ENCODE measurements around the gene PLXDC2.

PLXDC2 gene

DNA sequence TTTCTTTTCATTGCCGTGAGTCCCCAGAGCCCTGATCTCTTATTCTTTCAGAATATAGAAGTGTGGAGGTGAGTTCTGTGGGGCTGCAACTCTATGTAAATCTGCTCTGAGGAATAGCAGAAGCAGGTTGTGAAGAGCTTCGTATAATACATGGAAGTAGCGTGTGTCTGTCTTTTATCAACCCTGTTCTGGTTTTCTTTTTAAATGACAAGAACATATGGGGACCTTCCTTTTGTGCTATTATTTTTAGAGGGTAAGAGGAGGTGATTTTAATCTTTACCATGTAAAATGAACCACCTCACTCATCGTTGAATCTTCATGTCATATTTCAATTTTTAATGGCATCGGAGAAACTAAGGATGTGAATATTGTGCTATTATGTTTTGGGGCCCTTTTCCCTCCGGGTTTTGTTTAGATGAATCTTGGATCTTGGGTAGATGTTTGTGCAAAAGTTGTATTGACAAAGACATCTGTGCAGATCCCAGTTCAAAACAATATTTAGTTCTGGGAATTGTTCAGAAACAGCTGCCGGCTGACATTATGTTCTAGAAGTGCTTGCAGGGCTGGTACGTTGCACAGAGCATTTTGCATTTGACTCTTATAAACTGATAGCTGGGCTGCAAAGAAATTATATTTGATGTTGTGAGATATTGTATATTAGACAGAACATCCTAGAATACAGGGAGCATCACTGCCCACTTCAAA, 46.7 kb downstream of the PLXDC2 start:
- no peak for FAIRE-seq

DNA sequence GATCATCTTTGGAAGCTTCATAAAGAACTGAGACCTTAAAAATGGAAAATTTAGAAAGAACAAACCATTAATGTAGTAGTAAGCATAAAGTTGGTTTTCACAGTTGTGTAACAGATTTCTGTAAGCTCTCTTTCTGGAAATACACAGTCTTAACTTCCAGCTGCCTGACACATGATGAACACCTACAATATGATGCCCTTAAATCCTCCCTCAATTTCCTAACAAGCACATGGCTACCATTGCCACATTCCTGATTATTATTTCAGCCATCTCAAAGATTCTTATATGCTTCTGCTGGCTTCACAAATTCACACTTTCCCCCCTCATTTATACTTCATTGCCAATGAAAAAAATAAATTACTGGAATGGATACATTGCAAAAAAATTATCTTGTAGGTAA, 49.4 kb downstream of the PLXDC2 start:
- FAIRE-seq = no peak

DNA sequence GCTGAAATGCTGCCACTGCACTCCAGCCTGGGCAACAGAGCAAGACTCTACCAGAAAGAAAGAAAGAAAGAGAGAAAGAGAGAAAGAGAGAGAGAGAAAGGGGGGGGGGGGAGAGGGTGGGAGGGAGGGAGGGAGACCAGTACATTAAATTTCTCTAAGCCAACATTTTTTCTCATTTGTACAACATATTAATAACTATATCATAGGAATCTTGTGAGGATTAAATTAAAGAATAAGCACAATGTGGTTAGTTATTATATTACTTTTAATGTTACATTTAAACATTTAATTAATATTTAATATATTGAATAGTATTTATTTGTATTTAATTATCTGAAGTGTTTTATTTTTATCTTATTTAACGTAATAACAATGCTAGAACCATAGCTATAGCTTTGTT, 53.1 kb downstream of the PLXDC2 start:
- FAIRE-seq = no peak

DNA sequence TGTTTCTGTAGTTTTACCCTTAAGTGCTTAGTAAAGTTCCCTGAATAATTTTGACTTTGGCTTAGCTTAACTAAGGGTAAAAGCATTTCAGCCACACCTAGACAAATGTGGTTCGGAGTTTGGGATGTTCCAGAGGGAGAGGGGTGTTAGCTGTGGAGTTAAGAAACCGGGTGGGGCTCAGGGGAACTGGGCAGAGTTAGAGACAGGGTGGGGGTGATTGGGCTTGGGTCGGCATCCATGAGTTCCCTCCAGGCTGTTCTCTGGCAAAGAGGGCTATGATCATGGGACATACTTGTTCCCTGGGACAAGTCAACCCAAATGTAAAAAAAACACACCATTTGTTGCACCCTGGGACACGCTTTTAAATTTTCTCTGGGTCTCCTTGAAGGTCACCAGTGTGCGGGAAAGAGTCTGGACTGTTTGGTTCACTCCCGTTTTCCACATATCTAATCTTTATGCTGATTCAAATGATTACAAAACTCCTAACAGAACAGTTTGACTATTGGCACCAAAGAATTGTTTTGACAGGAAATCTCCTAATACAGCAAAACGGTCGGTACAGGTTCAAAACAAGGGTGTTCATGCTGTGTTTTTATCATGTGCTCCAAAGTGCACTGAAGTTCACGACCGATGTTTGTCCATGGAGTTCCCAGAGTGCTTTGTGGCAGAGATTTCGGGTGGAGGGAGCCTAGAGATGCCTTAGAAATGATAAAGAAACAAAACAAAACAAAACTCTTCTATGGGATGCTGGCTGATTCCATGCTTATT, 56.5 kb downstream of the PLXDC2 start:
- no peak for FAIRE-seq

DNA sequence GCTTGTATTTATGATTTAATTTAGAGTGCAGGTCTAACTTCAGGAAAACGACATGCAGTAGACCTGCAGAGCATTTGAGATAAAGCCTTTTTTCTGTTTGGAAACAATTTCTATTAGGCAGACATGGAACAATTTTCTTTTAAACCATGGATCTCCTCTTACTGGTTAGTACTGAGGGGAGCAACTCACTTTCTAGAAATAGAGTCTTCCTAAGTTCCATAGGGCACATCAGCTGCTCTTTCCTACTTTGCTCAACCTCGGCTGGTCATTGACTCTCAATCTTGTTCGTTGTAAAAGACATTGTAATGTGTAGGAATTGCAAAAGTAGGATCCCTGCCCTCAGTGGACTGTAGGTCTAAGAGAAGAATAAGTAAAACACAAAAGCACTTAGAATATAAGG, 58.0 kb downstream of the PLXDC2 start:
- no peak for FAIRE-seq

DNA sequence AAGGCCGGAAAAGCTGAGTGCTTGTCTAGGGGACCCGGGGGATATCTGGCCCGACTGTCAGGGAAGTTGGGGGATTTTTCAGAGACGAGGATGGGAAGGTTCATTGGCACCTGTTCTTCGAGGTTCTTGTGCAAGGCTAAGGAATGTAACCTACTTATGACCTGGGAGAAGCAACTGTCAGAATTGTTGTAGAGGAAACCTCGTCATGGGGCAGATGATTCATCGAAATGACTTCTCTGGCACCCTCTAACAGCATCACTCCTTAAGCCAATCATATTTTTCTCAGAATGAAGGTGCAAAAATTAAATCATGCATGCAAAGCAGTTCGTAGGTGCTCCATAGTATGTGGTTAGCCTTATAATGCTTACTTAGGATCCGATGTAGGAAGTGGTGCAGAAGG, 58.6 kb downstream of the PLXDC2 start:
- no peak for FAIRE-seq

DNA sequence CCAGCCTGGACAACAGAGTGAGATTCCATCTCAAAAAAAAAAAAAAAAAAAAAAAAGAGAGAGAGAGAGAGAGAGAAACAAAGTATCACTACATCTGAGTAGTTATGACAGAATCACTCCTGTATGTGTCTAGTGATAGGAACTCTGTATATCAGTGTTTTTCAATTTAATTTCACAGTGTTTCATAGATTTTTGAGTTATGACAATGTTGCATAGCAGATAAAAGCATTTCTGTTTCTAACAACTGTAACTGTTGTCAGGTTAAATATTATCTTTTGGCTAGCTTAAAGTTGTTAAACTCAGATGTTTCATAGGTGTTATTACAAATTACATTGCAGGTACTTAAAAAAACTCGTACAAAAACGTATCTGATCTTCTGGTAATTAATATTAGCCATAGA, 60.3 kb downstream of the PLXDC2 start:
- no peak for FAIRE-seq

DNA sequence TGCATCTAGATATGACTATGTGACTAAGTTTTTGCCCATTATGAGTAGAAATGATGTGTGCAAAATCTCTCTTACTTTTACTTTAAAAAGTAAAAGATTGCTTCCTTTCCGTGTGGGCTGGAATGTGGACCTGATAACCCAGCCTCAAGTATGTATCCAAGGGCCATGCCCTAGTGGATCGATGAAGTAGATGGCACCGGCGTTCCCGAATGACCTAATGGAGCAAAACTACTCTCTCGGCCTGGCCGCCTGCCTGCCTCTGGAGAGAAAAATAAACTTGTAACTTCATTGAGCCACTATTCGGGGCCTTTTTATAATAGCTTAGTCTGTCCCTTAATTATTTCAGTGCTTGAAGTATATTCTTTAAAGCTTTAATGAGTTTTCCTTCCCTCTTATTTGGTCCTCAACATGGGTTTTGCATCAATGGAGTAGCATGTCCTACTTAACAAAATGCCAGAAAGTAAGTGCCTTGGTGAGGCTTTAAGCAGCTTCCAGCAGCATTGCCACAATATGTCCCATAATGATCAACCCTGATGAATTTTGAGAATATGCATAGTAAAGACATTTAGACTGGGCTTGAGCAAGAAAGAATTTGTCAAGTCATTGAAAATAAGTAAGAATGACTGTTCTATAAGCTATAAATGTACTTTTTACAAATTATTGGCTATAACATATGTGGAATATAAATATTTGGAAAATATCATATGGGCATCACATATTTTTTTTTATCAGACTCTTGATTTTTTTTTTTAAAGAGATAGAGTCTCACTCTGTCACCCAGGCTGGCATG, 61.4 kb downstream of the PLXDC2 start:
- no peak for FAIRE-seq

DNA sequence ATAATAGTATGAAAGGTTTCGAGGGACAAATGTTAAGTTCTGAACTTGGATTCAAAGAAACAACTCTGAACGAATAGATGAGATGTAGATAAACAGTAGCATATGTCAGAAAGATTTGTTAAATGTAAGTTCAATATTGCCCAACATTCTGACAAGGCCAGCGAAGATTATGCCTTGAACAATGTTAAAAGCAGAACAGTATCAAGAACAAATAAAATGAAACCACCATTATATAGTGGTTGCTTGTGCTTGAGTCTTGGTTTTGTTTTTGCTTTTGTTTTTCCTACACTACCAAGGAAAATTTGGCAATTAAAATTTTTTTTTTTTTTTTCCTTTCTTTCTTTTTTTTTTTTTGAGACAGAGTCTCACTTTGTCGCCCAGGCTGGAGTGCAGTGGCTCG, 66.4 kb downstream of the PLXDC2 start:
- no peak for FAIRE-seq

DNA sequence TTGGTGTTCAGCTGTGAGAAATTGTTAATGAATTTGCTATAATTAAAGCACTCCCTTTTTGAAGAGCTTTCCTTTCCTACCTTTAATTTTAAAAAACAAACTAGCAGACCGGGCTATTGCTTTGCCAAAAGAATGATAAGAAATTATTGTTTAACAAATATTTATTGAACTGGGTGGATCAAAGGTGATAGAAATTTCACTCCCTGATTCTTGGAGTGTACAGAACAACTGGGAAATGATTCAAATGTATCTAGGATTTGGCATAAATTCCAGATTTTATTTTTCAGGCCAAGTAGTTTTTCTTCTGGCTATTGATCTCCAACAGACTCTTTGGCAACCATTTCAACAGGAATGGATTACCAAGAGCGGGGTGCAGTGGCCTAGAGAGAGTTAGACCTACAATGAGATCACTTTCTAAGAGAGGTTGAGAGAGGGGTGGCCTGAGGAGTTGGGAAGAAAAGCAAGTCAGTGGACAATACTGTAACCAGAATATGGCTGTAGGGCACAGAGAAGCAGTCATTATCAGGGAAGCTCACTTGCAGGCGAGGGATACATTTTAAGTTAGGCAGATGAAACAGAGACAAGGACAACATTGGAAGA, 71.9 kb downstream of the PLXDC2 start:
- no peak for FAIRE-seq

DNA sequence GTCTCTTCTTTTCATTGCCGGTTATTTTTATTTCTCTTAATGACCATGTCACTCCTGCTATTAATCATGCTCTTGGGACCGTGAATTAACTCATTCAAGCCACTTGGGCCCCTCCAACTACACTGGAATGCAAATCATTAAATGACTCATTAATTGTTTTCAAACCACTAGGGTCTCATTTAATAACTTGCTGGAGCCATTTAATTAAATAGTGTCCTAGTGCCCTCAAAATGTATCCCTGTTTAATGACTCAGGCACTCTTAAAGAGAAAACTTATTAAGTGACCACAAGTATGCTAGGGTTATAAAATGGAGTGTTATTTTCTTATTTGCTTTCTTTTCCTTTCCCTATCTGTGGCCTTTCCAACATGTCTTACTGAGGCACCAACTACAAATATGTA, 73.0 kb downstream of the PLXDC2 start:
- FAIRE-seq = no peak

DNA sequence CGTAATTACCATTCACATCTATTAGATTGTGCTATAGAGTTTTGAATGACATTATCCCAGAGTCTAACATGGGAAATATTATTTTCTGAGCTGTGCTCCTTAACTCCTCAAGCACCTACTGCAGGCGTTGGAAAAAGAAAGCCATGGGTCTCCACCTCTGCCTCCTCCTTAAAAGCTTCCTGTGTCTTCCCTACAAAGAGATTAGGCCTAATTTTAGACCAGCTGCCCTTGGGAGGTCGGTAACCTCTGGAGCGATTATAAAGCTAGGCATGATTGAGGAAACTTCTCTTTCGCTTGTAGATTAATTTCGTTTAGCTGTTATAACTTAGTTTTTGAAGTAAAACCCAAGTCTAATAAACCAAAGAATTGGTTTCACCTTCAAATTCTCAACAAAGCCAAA, 75.2 kb downstream of the PLXDC2 start:
- no peak for FAIRE-seq

DNA sequence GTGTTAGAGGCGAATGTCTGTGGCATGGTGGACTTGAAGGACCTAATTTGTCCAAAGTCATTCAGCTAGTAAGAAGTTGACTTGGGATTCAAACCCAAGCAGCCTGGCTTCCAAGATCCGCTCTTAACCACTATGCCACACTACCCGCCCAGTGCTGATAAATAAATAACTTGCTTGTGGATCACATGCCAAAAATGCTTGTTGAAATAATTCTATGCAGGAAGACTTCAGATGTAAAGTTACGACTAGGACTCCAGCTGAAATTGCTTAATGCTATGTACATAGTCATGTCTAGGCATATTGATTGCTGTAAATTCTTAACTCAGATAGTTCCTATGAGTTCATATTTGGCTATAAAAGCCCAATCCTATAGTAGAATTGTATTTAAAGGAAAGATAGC, 76.0 kb downstream of the PLXDC2 start:
- no peak for FAIRE-seq

DNA sequence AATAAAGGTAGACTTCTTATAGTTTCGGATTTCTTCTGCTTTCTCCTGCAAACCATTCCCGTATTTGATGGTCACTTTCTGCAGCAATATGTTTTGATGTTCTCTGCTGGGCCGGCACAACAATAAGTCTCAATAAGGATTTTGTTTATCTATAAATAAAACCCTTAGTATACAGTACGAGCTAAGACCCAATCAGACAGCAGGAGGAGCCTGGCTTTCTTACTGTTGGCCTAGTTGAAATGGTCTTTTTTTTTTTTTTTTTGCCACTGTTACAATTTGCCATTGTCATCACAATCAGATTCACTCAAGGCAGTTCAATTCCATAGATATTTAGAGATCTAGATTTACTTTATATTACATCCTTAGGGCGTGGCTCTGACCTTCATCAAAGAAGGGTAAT, 76.4 kb downstream of the PLXDC2 start:
- no peak for FAIRE-seq

DNA sequence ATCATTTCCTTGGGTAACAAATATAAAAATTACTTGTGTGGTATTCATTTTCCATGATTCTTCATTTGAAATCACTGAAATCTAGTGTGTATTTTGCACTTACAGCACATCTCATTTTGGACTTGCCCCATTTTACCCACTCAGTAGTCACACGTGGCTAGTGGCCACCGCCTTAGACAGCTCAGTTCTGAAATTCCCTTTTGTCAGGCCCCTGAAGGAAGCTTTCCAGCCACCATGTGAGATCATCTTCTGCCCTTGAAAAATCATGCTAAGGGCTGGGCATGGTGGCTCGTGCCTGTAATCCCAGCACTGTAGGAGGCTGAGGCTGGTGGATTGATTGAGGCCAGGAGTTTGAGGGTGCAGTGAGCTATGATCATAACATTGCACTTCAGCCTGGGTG, 79.3 kb downstream of the PLXDC2 start:
- no peak for FAIRE-seq

DNA sequence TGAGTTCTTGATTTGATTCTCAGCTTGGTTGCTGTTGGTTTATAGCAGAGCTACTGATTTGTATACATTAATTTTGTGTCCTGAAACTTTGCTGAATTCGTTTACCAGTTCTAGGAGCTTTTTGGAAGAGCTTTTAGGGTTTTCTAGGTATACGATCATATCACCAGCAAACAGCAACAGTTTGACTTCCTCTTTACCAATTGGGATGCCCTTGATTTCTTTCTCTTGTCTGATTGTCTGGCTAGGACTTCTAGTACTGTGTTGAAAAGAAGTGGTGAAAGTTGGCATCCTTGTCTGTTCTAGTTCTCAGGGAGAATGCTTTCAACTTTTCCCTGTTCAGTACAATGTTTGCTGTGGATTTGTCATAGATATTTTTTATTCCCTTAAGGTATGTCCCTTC, 86.2 kb downstream of the PLXDC2 start:
- no peak for FAIRE-seq

DNA sequence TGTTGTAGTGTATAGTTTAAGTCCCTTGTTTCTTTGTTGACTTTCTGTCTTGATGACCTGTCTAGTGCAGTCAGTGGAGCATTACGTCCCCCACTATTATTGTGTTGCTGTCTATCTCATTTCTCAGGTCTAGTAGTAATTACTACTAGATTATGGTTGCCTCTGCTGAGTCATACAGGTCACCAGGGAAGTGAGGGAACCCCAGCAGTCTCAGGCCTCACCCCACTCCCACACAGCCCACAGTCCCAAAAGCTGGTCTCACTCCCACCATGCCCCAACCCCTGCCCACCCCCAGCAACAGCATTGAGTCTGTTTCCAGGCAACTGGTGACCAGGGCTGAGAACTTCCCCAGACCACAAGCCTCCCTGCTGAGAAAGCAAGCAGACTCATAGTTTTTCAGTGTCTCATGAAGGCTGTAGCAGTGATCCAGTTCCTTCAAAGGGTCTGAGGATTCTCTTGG, 88.0 kb downstream of the PLXDC2 start:
- FAIRE-seq = no peak

DNA sequence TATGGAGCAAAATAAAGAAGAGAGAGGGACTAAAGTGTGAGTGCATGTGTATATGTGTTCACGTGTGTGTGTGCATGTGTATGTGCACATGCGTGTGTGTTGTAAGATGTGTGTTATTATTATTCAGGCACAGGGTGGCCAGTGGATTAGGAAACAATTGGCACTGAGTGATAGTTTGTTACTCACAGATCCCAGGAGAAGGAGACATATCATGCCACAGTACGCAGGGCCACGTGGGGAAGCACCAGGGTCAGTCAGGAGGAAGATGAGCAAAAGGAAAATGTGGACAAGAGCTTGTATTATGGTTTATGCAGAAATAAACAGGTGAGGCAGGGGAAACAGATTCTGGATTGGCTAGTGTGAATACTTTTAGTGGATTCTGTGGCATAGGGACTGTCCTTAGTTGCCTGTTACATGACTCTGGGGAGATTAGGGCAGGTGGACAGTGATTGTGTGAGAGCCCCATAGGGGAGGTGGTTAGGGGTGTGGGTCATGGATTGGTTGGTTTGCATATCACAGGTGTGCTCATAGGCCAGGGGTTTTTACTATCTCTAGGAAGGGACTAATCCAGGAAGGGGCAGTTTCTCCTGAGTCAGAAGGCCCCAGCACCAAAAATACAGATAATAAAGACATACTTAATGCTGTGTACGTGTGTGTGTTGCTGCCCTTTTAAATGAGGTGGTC, 90.0 kb downstream of the PLXDC2 start:
- no peak for FAIRE-seq

DNA sequence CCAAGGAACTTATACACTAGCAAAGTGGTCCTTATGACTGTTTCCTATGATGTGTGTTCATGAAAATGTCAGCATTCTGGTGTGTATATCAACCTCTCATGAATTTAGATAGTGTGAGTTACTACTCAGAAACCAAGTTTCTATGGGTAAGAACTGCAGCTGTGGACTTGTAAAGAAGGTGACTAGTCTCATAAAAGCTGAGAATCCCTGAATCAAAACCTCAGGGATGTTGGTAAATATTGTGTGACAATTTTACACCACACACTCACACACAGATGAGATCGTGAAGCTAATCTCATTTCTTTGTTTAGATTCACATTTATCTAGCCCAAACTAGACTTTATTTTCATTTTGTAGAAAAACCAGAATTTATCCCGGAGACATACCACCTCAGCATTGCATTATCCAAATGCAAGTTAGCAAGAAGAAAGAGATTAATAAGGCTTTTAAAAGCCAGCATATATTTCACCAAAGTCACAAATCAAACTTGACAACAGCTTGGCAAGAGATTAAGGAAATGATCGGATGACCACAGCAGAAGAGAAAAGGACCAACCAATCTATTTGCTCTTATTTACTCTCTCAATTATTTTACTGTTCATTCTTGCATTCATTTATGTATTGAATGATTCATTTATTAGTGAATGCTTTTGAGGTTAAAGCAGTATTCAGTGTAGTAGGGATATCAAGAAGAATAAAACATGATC, 92.9 kb downstream of the PLXDC2 start:
- no peak for FAIRE-seq

DNA sequence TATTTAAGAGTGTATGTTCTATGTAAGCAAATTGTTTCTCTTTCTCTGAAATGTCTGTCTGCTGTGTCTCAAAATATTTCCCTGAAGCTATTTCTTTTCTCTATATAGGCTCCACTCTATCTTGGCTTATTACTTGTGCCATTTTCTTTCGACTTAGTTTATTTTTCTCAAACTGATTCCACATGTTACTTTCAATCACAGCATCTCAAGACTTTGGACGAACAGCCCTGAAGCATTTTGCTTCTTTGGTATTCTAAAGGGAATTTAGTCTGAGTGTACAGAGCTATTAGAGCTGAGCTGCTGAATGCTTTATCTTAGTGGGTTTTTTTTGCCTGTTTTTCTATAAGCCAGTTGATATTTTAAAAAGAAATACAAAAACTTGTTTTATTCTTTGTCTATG, 95.7 kb downstream of the PLXDC2 start:
- no peak for FAIRE-seq

DNA sequence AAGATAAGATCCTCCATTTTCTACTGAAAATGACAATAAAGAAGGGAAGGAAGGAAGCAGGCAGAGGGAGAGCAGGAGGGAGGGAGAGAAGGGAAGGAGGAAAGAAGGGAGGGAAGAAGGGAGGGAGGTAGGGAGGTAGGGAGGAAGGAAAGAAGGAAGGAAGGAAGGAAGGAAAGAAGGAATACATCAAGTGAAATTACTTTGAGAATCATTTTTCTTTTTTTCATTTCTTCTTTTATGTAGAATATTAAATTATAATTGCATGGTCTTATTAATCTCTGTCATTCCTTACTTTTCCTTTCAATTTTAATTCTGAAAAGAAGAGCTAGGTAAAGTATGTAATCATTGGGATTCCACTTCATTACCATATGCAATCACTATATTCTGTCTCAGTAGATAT, 97.8 kb downstream of the PLXDC2 start:
- FAIRE-seq = no peak

DNA sequence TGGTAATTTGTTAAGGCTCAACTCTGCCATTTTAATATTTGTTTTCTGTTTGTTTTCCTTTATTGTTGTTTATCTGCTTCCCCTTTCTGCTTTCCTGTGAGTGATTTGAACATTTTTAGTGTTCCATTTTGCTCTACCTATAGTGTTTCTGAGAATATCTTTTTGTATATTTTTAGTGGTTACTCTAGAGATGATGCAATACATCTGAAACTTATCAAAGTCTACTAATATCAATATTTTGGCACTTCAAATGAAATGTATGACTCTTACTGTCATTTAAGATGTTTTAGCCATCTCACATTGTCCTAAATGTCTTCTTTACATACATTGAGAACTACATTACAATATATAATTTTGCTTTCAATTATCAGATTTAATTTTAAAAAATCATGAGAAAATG, 98.9 kb downstream of the PLXDC2 start:
- FAIRE-seq = no peak

All from A204.1 (cell line).